Stimulated activated CD8-positive, alpha-beta memory T cell treated with anti-CD3 and anti-CD28 coated beads, Interleukin-4, amount 100 ng/mL, for 48 hours (primary cell): Measurements from ENCODE around the gene CDK1.

ENCODE experiments used
- DNase-seq: peaks from one replicate; pipeline ENCODE4 v3.0.0-alpha.2; 2020

CDK1 gene

GRCh38 chr10:60778971-60779796, 906 bp downstream of the CDK1 start:
- DNase-seq: no peak

DNA sequence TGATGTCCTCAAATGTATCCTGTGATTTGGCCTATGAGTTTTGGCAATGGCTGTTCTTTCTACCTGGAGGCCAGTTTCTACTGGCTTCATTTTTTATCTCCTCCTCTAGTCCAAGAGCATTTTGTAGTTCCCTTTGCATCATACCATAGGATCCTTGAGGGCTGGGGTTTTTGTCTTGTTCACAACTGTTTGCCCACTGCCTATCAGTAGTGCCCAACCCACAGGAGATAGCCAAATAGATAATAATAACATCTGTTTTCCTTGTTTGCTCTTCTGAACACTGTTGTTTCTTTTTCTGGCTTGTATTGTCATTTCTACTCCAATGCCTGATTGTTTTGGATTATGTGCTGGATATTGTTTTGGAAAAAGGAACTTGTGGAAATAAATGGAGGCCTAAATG, 3.4 kb downstream of the CDK1 start:
- DNase-seq: no peak

DNA sequence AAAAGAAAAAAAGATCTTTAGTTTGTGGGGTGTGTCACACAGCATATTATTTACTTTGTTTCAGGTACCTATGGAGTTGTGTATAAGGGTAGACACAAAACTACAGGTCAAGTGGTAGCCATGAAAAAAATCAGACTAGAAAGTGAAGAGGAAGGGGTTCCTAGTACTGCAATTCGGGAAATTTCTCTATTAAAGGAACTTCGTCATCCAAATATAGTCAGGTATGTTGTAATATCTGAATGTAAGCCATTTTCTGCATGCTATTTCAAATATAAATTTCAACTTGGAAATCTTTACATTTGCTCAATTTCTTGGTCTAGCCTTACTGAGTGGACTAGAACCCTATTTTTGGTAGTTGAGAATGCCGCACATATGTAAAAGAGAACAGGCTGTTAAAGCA, 6.4 kb downstream of the CDK1 start:
- no peak for DNase-seq

DNA sequence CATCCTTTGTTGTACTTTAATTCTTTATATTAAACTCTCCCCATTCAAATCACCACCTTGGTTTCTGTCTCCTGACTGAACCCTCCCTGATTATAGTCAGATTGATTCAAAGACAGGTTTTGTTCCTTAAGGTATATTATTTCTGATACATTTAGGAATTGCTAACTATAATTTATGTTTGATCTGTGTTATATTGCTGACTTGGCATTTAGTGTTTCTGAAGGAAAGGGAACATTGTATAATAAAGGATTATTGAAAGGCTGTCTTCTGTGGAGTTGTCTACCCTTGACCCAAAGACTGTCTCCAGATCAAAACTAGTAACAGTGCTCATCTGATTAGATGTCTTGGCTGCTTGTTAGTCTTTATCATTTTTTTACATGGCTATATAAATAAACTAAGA, 10.3 kb downstream of the CDK1 start:
- DNase-seq: no peak

DNA sequence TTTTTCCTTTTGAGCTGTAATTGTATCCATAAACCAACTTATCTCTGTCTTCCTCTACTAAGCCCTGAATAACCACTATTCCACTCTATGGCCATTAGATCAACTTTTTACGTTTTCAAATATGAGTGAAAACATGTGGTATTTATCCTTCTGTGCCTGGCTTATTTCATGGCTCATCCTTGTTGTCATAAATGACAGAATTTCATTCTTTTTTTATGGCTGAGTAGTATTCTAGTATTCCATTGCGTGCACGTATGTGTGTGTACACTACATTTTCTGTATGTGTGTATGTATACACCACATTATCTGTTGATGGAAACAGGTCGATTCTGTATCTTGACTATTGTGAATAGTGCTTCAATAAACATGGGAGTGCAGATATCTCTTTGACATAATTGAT, 11.1 kb downstream of the CDK1 start:
- no peak for DNase-seq

- no peak for DNase-seq
These were observed 16.7 kb downstream of the CDK1 start for GRCh38 chr10:60794953-60795352.

DNA sequence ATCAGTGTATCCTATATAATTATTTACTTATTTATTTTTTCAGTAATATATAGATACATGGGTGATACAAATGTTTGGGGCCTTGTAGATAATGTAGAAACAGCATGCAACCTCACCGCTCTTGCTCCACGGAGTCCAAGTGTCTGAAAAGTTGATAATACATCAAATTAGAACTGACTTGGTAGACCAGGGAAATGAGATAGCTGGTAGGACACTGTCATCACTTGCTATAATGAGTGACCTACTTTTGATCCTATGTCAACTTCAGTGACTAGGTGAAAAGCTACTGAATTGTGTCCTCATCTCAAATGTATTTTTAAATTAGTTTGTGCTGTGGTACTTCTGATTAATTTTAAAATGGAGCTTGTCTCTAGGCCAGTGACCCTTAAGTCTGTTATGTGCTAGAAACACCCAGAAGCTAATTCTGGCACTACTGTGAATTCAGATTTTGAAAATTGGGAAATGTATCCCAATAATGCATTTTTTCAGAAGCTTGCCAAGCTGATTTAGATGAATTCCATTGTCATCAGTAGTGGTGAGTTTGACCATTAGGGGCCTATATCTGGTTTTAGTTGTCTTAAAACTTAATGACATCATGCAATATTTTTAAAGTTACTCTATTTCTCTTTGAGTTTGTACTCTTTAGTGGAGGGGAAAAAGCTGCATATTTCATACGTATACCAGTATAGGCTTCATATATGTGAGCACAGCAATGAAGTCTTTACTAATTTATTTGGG, 17.4 kb downstream of the CDK1 start:
- DNase-seq: no peak

- DNase-seq: no peak
These were observed 18.2 kb downstream of the CDK1 start for GRCh38 chr10:60796481-60796880.

DNA sequence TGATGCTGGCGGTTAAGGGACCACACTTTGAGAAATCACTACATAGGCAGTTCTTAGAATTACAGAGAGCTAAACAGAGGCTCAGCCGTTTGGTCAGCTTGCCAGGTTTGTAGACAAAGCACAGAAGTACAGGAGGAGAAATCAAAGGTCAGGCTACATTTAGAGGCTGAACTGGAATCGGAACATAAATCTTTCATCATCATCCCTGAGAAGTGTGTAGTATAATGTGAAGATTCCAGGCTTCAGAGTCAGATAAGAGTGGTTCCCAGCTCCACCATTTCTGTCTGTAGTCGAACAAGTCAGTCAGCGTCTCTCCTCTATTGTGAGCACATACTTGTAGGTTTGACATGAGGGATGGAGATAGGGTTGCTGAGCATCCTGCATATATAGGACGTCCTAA, 18.9 kb downstream of the CDK1 start:
- DNase-seq: no peak

GRCh38 chr10:60798031-60798430, 19.8 kb downstream of the CDK1 start:
- DNase-seq: no peak

DNA sequence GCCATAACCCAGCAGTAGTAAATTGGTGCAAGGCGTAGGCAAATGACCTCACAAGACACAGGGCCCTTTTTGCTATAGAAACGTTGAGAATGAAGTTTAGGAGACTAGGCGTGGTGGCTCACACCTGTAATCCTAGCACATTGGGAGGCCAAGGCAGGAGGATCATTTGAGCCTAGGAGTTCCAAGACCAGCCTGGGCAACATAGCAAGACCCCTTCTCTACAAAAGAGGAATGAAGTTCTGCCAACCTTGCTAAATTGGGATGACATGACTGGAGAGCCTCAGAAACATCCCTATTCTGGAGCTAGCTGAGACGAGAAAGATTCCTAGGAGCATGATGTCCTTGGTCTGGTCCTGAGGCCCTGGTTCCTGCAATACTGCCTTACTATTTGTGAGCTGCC, 20.6 kb downstream of the CDK1 start:
- DNase-seq: no peak

DNA sequence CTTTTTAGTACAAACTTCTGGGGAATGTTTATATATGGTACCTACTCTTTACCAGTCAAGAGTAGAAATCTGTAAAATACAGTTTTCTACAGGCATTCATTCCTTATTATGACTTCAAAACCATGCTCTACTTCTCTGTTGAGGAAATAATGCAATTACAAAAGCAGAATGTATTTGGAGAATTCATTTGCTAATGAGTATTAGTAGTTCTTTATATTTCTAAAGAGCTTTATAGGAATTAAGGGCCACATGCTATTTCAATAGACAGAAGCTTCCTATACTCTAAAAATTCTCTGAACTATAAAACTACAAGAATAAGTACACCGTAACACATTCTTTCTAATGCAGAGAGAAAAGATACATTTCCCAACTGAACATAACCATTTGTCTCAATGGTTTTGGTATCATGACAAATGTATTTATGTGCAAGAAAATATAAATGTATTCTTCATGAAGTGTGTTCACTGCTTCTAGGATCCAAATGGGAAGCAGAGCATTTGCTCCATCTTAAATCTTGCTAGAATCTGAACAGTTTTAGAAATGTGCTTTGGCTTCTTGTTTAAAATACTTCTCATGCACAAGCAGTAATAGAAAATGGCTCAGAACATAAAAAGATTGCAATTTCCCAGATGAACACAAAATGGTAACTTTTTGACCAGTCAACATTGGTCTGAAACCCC, 21.8 kb downstream of the CDK1 start:
- DNase-seq: no peak

DNA sequence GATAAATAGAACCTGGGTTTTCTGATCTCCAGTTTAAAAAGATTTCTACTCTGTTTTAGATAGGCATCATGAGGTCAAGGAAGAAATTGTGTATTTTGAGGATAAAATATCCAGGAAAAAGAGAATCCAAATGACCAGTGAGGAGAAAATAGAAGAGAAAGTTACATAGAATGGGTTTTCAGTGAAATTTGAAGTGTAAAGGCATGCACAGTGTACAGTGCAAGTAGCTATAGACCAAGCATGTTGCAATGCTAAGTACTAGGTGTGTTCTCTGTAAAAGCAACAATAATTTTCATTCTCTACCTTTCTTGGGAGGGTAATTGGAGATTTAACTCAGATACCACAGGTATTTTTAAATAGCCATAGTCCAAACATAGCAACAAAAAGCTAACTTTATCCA, 22.6 kb downstream of the CDK1 start:
- no peak for DNase-seq

GRCh38 chr10:60801522-60801921, 23.2 kb downstream of the CDK1 start:
- DNase-seq: no peak

DNA sequence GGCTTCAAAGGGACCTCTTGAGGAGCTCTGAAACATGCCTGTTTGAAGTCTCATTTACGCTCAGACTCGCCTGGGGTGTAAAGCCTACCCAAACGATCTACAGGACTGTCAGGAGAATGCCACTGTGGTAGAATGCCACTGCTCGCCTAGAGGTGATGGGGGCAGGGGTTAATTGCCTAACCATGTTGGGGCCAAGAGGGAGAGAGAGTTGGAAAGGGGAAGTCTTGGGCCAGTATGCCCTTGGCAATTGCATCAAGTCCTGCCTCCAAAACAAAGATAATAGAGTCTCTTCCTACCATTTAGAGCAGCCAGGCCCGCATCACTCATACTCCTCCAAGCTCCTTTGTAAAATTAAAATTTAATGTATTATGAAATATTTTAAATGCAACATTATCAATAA, 25.2 kb downstream of the CDK1 start:
- no peak for DNase-seq

GRCh38 chr10:60803865-60804264, 25.6 kb downstream of the CDK1 start:
- DNase-seq: no peak

DNA sequence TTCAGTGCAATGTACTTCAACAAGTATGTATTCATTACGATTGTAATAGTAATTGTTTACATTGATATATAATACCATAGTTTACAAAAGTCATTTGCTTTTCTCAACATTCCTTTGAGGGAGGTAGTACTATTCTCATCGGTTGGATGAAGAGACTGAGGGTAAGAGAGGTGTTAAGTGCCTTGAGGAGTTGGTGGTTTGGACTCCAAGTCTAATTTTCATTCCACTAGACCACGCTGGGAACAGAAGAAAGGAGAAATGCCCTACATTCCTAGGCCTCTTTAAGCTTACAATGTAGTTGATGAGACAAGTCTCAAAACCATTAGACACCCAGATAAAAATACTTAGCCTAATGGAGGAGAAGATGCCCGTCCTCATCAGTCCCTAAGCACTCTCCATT, 28.6 kb downstream of the CDK1 start:
- DNase-seq: no peak

- DNase-seq: no peak
These were observed 29.2 kb downstream of the CDK1 start for GRCh38 chr10:60807499-60807898.

DNA sequence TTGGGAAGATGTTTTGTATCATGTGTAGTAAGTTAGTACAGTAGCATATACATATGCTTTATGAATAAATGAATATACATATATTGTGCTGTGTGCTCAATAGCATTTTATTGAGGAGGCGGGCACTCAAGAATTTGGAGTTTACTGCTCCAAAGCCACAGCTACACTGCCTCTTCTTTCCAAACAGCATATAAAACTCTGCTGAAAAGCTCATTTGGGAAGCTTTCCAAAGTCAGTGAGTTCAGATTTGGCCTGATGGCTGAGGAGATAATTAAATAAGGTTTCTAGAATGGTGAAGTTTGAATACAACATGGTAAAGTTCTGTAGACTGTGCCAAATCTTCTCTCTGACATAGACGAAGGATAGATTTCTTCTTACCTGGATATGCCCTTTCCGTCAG, 29.8 kb downstream of the CDK1 start:
- DNase-seq: no peak

- DNase-seq: no peak
These were observed 30.9 kb downstream of the CDK1 start for GRCh38 chr10:60809157-60809556.

DNA sequence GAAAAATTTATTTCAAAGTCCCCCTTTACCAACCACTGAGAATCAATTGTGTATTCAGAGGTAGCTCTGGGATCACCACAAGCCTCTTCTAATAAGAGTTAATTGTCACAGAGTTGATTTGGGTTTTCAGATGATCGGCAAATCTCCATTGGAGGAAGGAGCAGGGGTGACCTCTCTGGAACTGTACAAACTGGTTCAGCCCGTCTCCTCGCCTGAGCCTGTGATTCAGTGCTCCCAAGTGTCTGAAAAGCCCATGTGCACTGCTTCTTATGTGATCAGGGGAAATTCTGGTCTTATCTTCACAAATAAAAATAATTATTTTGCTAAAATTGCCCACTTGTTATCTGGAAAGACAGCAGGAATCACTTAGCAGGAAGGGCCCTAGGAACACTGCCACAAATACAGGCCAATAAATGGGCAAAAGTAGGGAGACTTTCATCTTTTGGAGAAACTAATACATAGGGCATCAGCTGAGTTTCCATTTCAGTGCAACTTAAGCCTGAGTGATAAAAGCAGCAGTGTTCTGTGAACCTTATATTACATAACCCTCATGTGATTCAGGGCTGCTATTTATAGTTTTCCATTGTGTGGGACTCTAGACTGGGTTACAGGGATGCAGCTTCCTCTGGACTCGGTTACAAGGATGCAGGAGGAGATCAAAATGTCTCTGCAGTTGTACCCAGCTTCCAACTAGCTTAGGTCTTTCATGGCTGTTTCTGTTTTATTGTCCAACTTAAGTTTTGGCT, 32.3 kb downstream of the CDK1 start:
- no peak for DNase-seq

- no peak for DNase-seq
These were observed 38.5 kb downstream of the CDK1 start for GRCh38 chr10:60816628-60817397.
